Measurements from ENCODE around the gene DCAF15. TPM values are rescaled to one million over a fixed set of nuclear protein-coding genes. Genes with fewer than 3 reads are reported as not detected.
A peak's percentile ranks its signal among the peaks of the same experiment; 100 is the strongest.

Gene DCAF15
- total and polyA plus RNA-seq, 7 donors, result 9.2 to 25.3 (median 16.6) TPM

- TF ChIP-seq, protein P1, sequence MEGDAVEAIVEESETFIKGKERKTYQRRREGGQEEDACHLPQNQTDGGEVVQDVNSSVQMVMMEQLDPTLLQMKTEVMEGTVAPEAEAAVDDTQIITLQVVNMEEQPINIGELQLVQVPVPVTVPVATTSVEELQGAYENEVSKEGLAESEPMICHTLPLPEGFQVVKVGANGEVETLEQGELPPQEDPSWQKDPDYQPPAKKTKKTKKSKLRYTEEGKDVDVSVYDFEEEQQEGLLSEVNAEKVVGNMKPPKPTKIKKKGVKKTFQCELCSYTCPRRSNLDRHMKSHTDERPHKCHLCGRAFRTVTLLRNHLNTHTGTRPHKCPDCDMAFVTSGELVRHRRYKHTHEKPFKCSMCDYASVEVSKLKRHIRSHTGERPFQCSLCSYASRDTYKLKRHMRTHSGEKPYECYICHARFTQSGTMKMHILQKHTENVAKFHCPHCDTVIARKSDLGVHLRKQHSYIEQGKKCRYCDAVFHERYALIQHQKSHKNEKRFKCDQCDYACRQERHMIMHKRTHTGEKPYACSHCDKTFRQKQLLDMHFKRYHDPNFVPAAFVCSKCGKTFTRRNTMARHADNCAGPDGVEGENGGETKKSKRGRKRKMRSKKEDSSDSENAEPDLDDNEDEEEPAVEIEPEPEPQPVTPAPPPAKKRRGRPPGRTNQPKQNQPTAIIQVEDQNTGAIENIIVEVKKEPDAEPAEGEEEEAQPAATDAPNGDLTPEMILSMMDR (IDR thresholded peaks at IDR 0.05), result no peak
- H3K27ac ChIP-seq, result no peak overlapping the region
- H3K4me3 ChIP-seq, result no peak overlapping the region
- no peaks in the 10 kb centered on the region for H3K27me3 ChIP-seq (ENCODE audit: insufficient read depth in 3 of 3, low read length in 2 of 3)
- intact Hi-C loops (cut with DNase I), result no loop called here
- H3K9me3 ChIP-seq, result no peaks in the 10 kb centered on the region
- no peak for DNase-seq
- peaks cover 0 to 96% of the 10 kb centered on the region in 2 donors for H3K36me3 ChIP-seq (ENCODE audit: insufficient read depth in 1 of 2, low read depth in 1 of 2)
- WGBS, 3 donors, result 88 to 92% (median 90%) methylated on average over 38 to 41 of the region's 41 CpGs
- ATAC-seq, result no peak
- no peaks in the 10 kb centered on the region for H3K4me1 ChIP-seq
Measured at GRCh38 chr19:13959141-13959961, 7.0 kb downstream of the DCAF15 start.

- TF ChIP-seq, protein P1 (IDR thresholded peaks at IDR 0.05), result peak; percentile 17
- Histone ChIP-seq H3K27me3 (ENCODE audit: insufficient read depth in 3 of 3, low read length in 2 of 3) (no peaks in the 10 kb centered on the region), H3K9me3 (no peaks in the 10 kb centered on the region), H3K27ac (no peak overlapping the region), H3K36me3 (ENCODE audit: insufficient read depth in 1 of 2, low read depth in 1 of 2) (peaks cover 0 to 95% of the 10 kb centered on the region in 2 donors), H3K4me3 (no peak overlapping the region), H3K4me1 (no peaks in the 10 kb centered on the region)
- ATAC-seq (peak in 2 of 4 donors; percentile 25 to 34), DNase-seq (peak in 1 of 2 donors; percentile 64)
- WGBS, 3 donors, result 84 to 88% (median 87%) methylated on average over 27 of the region's 27 CpGs
- intact Hi-C loops (cut with DNase I), result no loop called here
Measured at GRCh38 chr19:13959962-13960862, 7.9 kb downstream of the DCAF15 start.

- no peaks in the 10 kb centered on the region for H3K9me3 ChIP-seq
- H3K27me3 ChIP-seq (ENCODE audit: insufficient read depth in 3 of 3, low read length in 2 of 3), result no peaks in the 10 kb centered on the region
- H3K4me3 ChIP-seq, result no peak overlapping the region
- TF ChIP-seq, protein P1 (IDR thresholded peaks at IDR 0.05), result no peak
- DNase-seq (no peak), ATAC-seq (no peak)
- intact Hi-C loops (cut with DNase I), result no loop called here
- no peaks in the 10 kb centered on the region for H3K4me1 ChIP-seq
- WGBS, 3 donors, result 89 to 92% (median 90%) methylated on average over 37 to 39 of the region's 39 CpGs
- peaks cover 0 to 95% of the 10 kb centered on the region in 2 donors for H3K36me3 ChIP-seq (ENCODE audit: insufficient read depth in 1 of 2, low read depth in 1 of 2)
- no peak overlapping the region for H3K27ac ChIP-seq
Measured at GRCh38 chr19:13960863-13961784, 8.8 kb downstream of the DCAF15 start.

Measured in psoas muscle (tissue), 8 donors.